Endothelial cell of umbilical vein (primary cell): ENCODE measurements around the gene VPS45. TPM values are rescaled to one million over a fixed set of nuclear protein-coding genes. Genes with fewer than 3 reads are reported as not detected.

ENCODE experiments used
- BruUV-seq: library from RNA; stranded (reverse); fragments of 400-500 nt; replicated peaks from 2 replicates; lab custom pipeline; 2021; lab: Mats Ljungman, UMichigan
- CTCF ChIA-PET: fragments of 300-600, 350-600 bp; sonication (Branson Sonifier 250); formaldehyde crosslinking; loops from one replicate; lab custom pipeline; 2021; ENCODE audit warnings: antibody characterized with exemption, inconsistent platforms; lab: Charles Lee
- POLR2A ChIA-PET: fragments of 300-600, 350-600 bp; sonication (Branson Sonifier 250); formaldehyde crosslinking; loops from one replicate; lab custom pipeline; 2021; ENCODE audit warnings: antibody characterized with exemption, inconsistent platforms; lab: Charles Lee
- DNase-seq: peaks from one replicate; pipeline ENCODE4 v3.0.0-alpha.2; 2011; ENCODE audit warnings: low read depth, low spot score
- FAIRE-seq: peaks from 2 replicates; lab custom pipeline; 2011; peaks lifted over from hg19 to GRCh38; lab: Jason Lieb, UNC
- H2AFZ ChIP-seq: 2 replicates; pipeline ENCODE4 v1.6.0; 2012; ENCODE audit warnings: low read depth, low read length, control low read depth, inconsistent platforms
- H3K27ac ChIP-seq: 2 replicates; pipeline ENCODE4 v1.5.1; 2011; ENCODE audit warnings: low read depth, mild to moderate bottlenecking, control low read depth, low read length, moderate library complexity; ENCODE audit not compliant: insufficient read depth
- H3K27me3 ChIP-seq, 2 experiments: 2 replicates each; pipeline versions ENCODE4 v1.6.0 to v1.6.1; 2011; ENCODE audit warnings: low read length in 2 of 2, mixed read lengths in 1 of 2; ENCODE audit not compliant: control insufficient read depth in 2 of 2, insufficient read depth in 2 of 2
- H3K36me3 ChIP-seq, 2 experiments: 2 replicates in 1 of 2; 3 replicates in 1 of 2; pipeline ENCODE4 v1.5.1; 2011; ENCODE audit warnings: low read length in 2 of 2, mild to moderate bottlenecking in 1 of 2, moderate library complexity in 1 of 2; ENCODE audit not compliant: control insufficient read depth in 2 of 2, insufficient read depth in 2 of 2; ENCODE audit errors: extremely low read depth in 1 of 2
- H3K4me1 ChIP-seq: 3 replicates; pipeline ENCODE4 v1.5.1; 2011; ENCODE audit warnings: mild to moderate bottlenecking, low read length; ENCODE audit not compliant: control insufficient read depth, insufficient read depth; ENCODE audit errors: extremely low read depth
- H3K4me2 ChIP-seq: 2 replicates; pipeline ENCODE4 v1.6.1; 2011; ENCODE audit warnings: low read length, control low read depth, mixed read lengths; ENCODE audit not compliant: insufficient read depth
- H3K4me3 ChIP-seq, 3 experiments: fragments of 200-600 bp in 1 of 3; sonication (generic), shearing (Covaris generic) in 1 of 3; replicated peaks in 1 of 3; 2 replicates each; pipeline ENCODE4 v1.5.1; 2011 to 2016; ENCODE audit warnings: control low read depth in 3 of 3, low read length in 3 of 3, mild to moderate bottlenecking in 2 of 3, inconsistent platforms in 1 of 3, low read depth in 1 of 3, moderate library complexity in 1 of 3; ENCODE audit not compliant: insufficient read depth in 1 of 3
- H3K79me2 ChIP-seq: 2 replicates; pipeline ENCODE4 v1.6.0; 2012; ENCODE audit warnings: low read length, inconsistent platforms; ENCODE audit not compliant: control insufficient read depth, insufficient read depth
- H3K9ac ChIP-seq: replicated peaks from 2 replicates; pipeline ENCODE3; 2011; ENCODE audit warnings: low read length, control low read depth; ENCODE audit not compliant: insufficient read depth; ENCODE audit errors: extremely low read depth
- H3K9me1 ChIP-seq: replicated peaks from 3 replicates; pipeline ENCODE4 v1.6.0; 2011; ENCODE audit warnings: mild to moderate bottlenecking, low read length; ENCODE audit not compliant: control insufficient read depth, insufficient read depth; ENCODE audit errors: extremely low read depth
- H3K9me3 ChIP-seq: replicated peaks from 2 replicates; pipeline ENCODE4 v1.5.1; 2012; ENCODE audit warnings: low read length, inconsistent platforms; ENCODE audit not compliant: control insufficient read depth, insufficient read depth
- H4K20me1 ChIP-seq: replicated peaks from 2 replicates; pipeline ENCODE3; 2011; ENCODE audit warnings: mild to moderate bottlenecking, low read length; ENCODE audit not compliant: control insufficient read depth, insufficient read depth; ENCODE audit errors: extremely low read depth
- CTCF ChIP-seq, 2 donors: IDR thresholded peaks; 1 replicate in 1 of 2; 2 replicates in 1 of 2; pipeline ENCODE4 v1.5.1; 2011; ENCODE audit warnings: low read length in 2 of 2, mild to moderate bottlenecking in 2 of 2, moderate library complexity in 2 of 2, control low read depth in 1 of 2, inconsistent platforms in 1 of 2, low read depth in 1 of 2; ENCODE audit not compliant: insufficient read depth in 1 of 2; ENCODE audit errors: extremely low read depth in 1 of 2
- EZH2 ChIP-seq: IDR thresholded peaks from 2 replicates; pipeline ENCODE4 v1.6.1; 2012; ENCODE audit warnings: borderline replicate concordance, low read depth, mild to moderate bottlenecking, moderate library complexity, low read length, inconsistent platforms; ENCODE audit not compliant: severe bottlenecking
- FOS ChIP-seq: IDR thresholded peaks from 2 replicates; pipeline ENCODE4 v1.6.1; 2011; ENCODE audit warnings: mild to moderate bottlenecking, low read length, moderate library complexity, borderline replicate concordance; ENCODE audit not compliant: insufficient read depth
- GATA2 ChIP-seq: IDR thresholded peaks from 2 replicates; pipeline ENCODE4 v1.7.0; 2011; ENCODE audit warnings: low read depth, mild to moderate bottlenecking, moderate library complexity, mixed read lengths, low read length; ENCODE audit not compliant: insufficient read length, insufficient read depth
- JUN ChIP-seq: IDR thresholded peaks from 2 replicates; pipeline ENCODE4 v1.6.1; 2011; ENCODE audit warnings: borderline replicate concordance, low read depth; ENCODE audit not compliant: insufficient read length, insufficient read depth
- MAX ChIP-seq: IDR thresholded peaks from 2 replicates; pipeline ENCODE4 v1.6.1; 2011; ENCODE audit not compliant: insufficient read depth, insufficient read length
- MYC ChIP-seq: IDR thresholded peaks from one replicate; pipeline ENCODE4 v1.6.1; 2011; ENCODE audit warnings: mild to moderate bottlenecking, low read depth, low read length
- POLR2A ChIP-seq: IDR thresholded peaks from 2 replicates; pipeline ENCODE4 v1.6.1; 2012; ENCODE audit warnings: low read depth, mild to moderate bottlenecking, control low read depth, low read length
- POLR2AphosphoS5 ChIP-seq: IDR thresholded peaks from 2 replicates; pipeline ENCODE4 v1.6.1; 2012; ENCODE audit warnings: low read depth, mild to moderate bottlenecking, control low read depth, low read length, moderate library complexity; ENCODE audit not compliant: insufficient read depth
- dilution Hi-C: fragments of 300-500 bp; cut with MboI; formaldehyde crosslinking; loops from one replicate; pipeline ENCODE4 v1.15.0; 2019; ENCODE audit warnings: low sequenced_read_pairs; ENCODE audit not compliant: extremely low pct_ligation_motif_present
- intact Hi-C: fragments of 100-400 bp; cut with micrococcal nuclease; formaldehyde crosslinking; loops from one replicate; pipeline ENCODE4 v1.10.0; 2022
- polyA plus RNA-seq, 4 experiments: library from polyadenylated mRNA; depleted of rRNA in 3 of 4; stranded (reverse) in 3 of 4; unstranded in 1 of 4; fragments of >200 nt; gene quantifications; 2 replicates each; pipeline versions ENCODE4 v1.2.1 to v1.2.3, GENCODE V29; 2011 to 2012; ENCODE audit warnings: missing spikeins in 1 of 4
- total RNA-seq: library from RNA; stranded (reverse); gene quantifications from 2 replicates; pipeline ENCODE4 v1.2.3, GENCODE V29; 2021

VPS45 gene
- total and polyA plus RNA-seq, 2 donors (not counting 3 experiments of a cell fraction or from before 2014, with no cell fraction given) = 24.8 to 43.7 TPM

- dilution Hi-C loops = no loop called here
- no peak overlapping the region for H3K27ac ChIP-seq
- POLR2A ChIA-PET = no interaction called here
- FAIRE-seq (no peak), DNase-seq (no peak)
- H3K79me2 ChIP-seq = no peaks in the 10 kb centered on the region
- H3K4me3 ChIP-seq = no peak overlapping the region
- BruUV-seq = no TSS peak
- no peak overlapping the region for H3K9ac ChIP-seq
- H3K27me3 ChIP-seq = no peaks in the 10 kb centered on the region
- H3K9me1 ChIP-seq = no peaks in the 10 kb centered on the region
- H3K36me3 ChIP-seq = no peaks in the 10 kb centered on the region
- TF ChIP-seq FOS = no peak
- no peak for TF ChIP-seq POLR2AphosphoS5
- no peak for TF ChIP-seq MAX
- TF ChIP-seq POLR2A = no peak
- no peak for TF ChIP-seq CTCF (IDR thresholded peaks at IDR 0.05; ENCODE audit: extremely low read depth in 1 of 2, insufficient read depth in 1 of 2, low read depth in 1 of 2, low read length in 2 of 2)
- H3K4me1 ChIP-seq = no peaks in the 10 kb centered on the region
- no peaks in the 10 kb centered on the region for H3K9me3 ChIP-seq
- intact Hi-C loops = no loop called here
- H4K20me1 ChIP-seq = no peaks in the 10 kb centered on the region
- CTCF ChIA-PET = no interaction called here
- no peak overlapping the region for H2AFZ ChIP-seq
- no peak overlapping the region for H3K4me2 ChIP-seq
Measured at GRCh38 chr1:150056407-150056806, 11.2 kb upstream of the VPS45 start.

GRCh38 chr1:150060260-150060659 lies 7.3 kb upstream of the VPS45 start:
- intact Hi-C loops (no loop called here), dilution Hi-C loops (no loop called here)
- no peak overlapping the region for H3K4me2 ChIP-seq
- H4K20me1 ChIP-seq = no peaks in the 10 kb centered on the region
- no peak overlapping the region for H3K27ac ChIP-seq
- no peak for FAIRE-seq
- no peaks in the 10 kb centered on the region for H3K79me2 ChIP-seq
- no TSS peak for BruUV-seq
- TF ChIP-seq CTCF (IDR thresholded peaks at IDR 0.05; ENCODE audit: extremely low read depth in 1 of 2, insufficient read depth in 1 of 2, low read depth in 1 of 2, low read length in 2 of 2) (no peak), MAX (no peak), POLR2A (no peak), JUN (no peak), FOS (no peak), EZH2 (no peak), MYC (no peak), POLR2AphosphoS5 (no peak), GATA2 (no peak)
- no peaks in the 10 kb centered on the region for H3K9me1 ChIP-seq
- H3K36me3 ChIP-seq = no peaks in the 10 kb centered on the region
- peaks cover 3% of the 10 kb centered on the region for H3K4me1 ChIP-seq
- DNase-seq = no peak
- H2AFZ ChIP-seq = no peak overlapping the region
- H3K27me3 ChIP-seq = no peaks in the 10 kb centered on the region
- H3K9ac ChIP-seq = no peak overlapping the region
- H3K4me3 ChIP-seq = no peak overlapping the region
- CTCF ChIA-PET = interaction anchor here (0.9 kb wide), 1 partner anchor 10 kb away, joined by 3 read pairs; no protein-coding TSS in a partner anchor
- H3K9me3 ChIP-seq = no peaks in the 10 kb centered on the region
- POLR2A ChIA-PET = no interaction called here
